Heart right ventricle (tissue), 16 donors: Measurements from ENCODE around the gene IFIT1. TPM values are rescaled to one million over a fixed set of nuclear protein-coding genes. Genes with fewer than 3 reads are reported as not detected.
"Not testable (repeated sequence)": the region's sequence is repeated elsewhere in the genome, so short reads cannot be mapped to it uniquely, and the experiment has no call there.

Experiments
- ATAC-seq, 8 donors: fragments of 200-7000 bp; cut with Tn5 transposase; one replicate each; pipeline ENCODE4 v1.9.1; 2020; ENCODE audit warnings: mild to moderate bottlenecking in 8 of 8, moderate library complexity in 8 of 8, moderate number of reproducible peaks in 1 of 8
- DNase-seq, 2 donors: peaks; one replicate each; pipeline ENCODE4 v3.0.0-alpha.2; 2020
- H3K27ac ChIP-seq, 10 donors: fragments of 200-600 bp; sonication (generic) in 2 of 10; one replicate each; pipeline versions ENCODE4 v1.5.0 to v1.8.0; 2020 to 2022; ENCODE audit warnings: mild to moderate bottlenecking in 3 of 10
- H3K27me3 ChIP-seq, 7 donors: fragments of 200-600 bp; one replicate each; pipeline ENCODE4 v1.8.0; 2021 to 2022; ENCODE audit warnings: mild to moderate bottlenecking in 2 of 7
- H3K36me3 ChIP-seq, 9 donors: fragments of 200-600 bp; sonication (generic) in 1 of 9; one replicate each; pipeline versions ENCODE4 v1.5.0 to v1.8.0; 2020 to 2022; ENCODE audit warnings: mild to moderate bottlenecking in 2 of 9
- H3K4me1 ChIP-seq, 9 donors: fragments of 200-600 bp; sonication (generic) in 1 of 9; one replicate each; pipeline versions ENCODE4 v1.5.0 to v1.8.0; 2020 to 2022; ENCODE audit warnings: mild to moderate bottlenecking in 4 of 9
- H3K4me3 ChIP-seq, 10 donors: fragments of 200-600 bp; sonication (generic) in 2 of 10; one replicate each; pipeline versions ENCODE4 v1.5.0 to v1.8.0; 2020 to 2022; ENCODE audit warnings: mild to moderate bottlenecking in 7 of 10, moderate library complexity in 2 of 10
- H3K9me3 ChIP-seq, 11 donors: fragments of 200-600 bp in 10 of 11; sonication (generic) in 2 of 11; one replicate each; pipeline versions ENCODE4 v1.5.0 to v1.8.0; 2013 to 2022; ENCODE audit warnings: mild to moderate bottlenecking in 2 of 11, control low read depth in 1 of 11, moderate library complexity in 1 of 11
- WGBS, 2 donors: extraction: QIAGEN DNeasy Blood & Tissue Kit; methylation state at CpG; one replicate each; pipeline ENCODE4 v1.1.7; 2013; ENCODE audit warnings: inconsistent platforms in 1 of 2; 5-methylcytosine and 5-hydroxymethylcytosine counted together
- intact Hi-C, 10 donors: fragments of 100-400 bp; cut with DNase I; formaldehyde crosslinking; loops; one replicate each; pipeline versions ENCODE4 v1.11.1 to v1.14.2; 2022
- polyA plus RNA-seq, 2 donors: library from polyadenylated mRNA; stranded (reverse); fragments of 200-250 nt; gene quantifications; one replicate each; pipeline ENCODE4 v1.2.3, GENCODE V29; 2013
- total RNA-seq, 10 donors: library from RNA; stranded (reverse); fragmentation: NEBNext Ultra II Directional in 3 of 10; extraction: Animal tissue kit (Norgen Biotek cat#: 25700) in 3 of 10; gene quantifications; one replicate each; pipeline versions ENCODE4 v1.2.1 to v1.2.4, GENCODE V29; 2021 to 2023
- TF ChIP-seq, protein P1 (sequence below), 9 donors: fragments of 200-600 bp; sonication (generic) in 2 of 9; IDR thresholded peaks; one replicate each; pipeline versions ENCODE4 v1.5.0 to v1.8.0; 2021 to 2022; ENCODE audit warnings: antibody characterized with exemption in 9 of 9, mild to moderate bottlenecking in 5 of 9, moderate library complexity in 1 of 9
- donor health status: Arrhythmogenic right ventricular cardiomyopathy.
- donor health status: ischemic (EF 13 %, LVEDD 7.1; RV severe dilation, severe dysfunction).
- donor health status: healthy with polysubstance abuse.
- donor health status: DM: no; HTN: yes; CAD: no.
- donor health status: DM: no; HTN: no; CAD: no.
- donor health status: ischemic (EF 25% LVEDD 6.9; RV normal size, moderate dysfunction).
- donor health status: ischemic (EF 25% LVEDD 5.7; RV mildly dilated, moderate dysfunction).
- donor health status: healthy.
- donor health status: DM: yes; HTN: yes; CAD: no.
- donor health status: Ischemic cardiomyopathy.
- donor health status: ischemic (EF 35%, LVEDD 5.7; RV mildly dilated, moderate dysfunction).
- donor health status: nonischemic (EF 11% LVEDD 7.7; RV severe dilation, severe dysfunction).
- donor health status: DM: yes; HTN: yes; CAD: no.
- donor health status: PGD.
- donor health status: ischemic (EF 29% LVEDD 5.4; RV normal size, mild dysfunction).
- donor health status: nonischemic (EF 23%, LVEDD 6.1; RV moderate dilation, normal function).

IFIT1 gene
- total and polyA plus RNA-seq, 12 donors, result 5.1 to 50.1 (median 27.8) TPM

- TF ChIP-seq, protein P1, sequence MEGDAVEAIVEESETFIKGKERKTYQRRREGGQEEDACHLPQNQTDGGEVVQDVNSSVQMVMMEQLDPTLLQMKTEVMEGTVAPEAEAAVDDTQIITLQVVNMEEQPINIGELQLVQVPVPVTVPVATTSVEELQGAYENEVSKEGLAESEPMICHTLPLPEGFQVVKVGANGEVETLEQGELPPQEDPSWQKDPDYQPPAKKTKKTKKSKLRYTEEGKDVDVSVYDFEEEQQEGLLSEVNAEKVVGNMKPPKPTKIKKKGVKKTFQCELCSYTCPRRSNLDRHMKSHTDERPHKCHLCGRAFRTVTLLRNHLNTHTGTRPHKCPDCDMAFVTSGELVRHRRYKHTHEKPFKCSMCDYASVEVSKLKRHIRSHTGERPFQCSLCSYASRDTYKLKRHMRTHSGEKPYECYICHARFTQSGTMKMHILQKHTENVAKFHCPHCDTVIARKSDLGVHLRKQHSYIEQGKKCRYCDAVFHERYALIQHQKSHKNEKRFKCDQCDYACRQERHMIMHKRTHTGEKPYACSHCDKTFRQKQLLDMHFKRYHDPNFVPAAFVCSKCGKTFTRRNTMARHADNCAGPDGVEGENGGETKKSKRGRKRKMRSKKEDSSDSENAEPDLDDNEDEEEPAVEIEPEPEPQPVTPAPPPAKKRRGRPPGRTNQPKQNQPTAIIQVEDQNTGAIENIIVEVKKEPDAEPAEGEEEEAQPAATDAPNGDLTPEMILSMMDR (IDR thresholded peaks at IDR 0.05), result peak in 7 of 9 donors; percentile 33 to 66 (median 55)
- H3K9me3 ChIP-seq, result no peaks in the 10 kb centered on the region
- peak overlapping the region in 1 of 10 donors; percentile 32 for H3K27ac ChIP-seq
- no peak for ATAC-seq
- H3K4me3 ChIP-seq, result no peak overlapping the region
- H3K4me1 ChIP-seq, result peaks cover 0 to 51% (median 31%) of the 10 kb centered on the region in 9 donors
- WGBS, 2 donors, result 70% methylated on average over 1 of the region's 1 CpG
- intact Hi-C loops, result loop anchor here in 2 of 10 donors (2.0 to 5.0 kb wide), 2 partner anchors 14 to 132 kb away; no protein-coding TSS in a partner anchor
- no peaks in the 10 kb centered on the region for H3K36me3 ChIP-seq
- no peak for DNase-seq
- H3K27me3 ChIP-seq, result no peaks in the 10 kb centered on the region
These were observed 3.2 kb upstream of the IFIT1 start for GRCh38 chr10:89389254-89389653.

- Histone ChIP-seq H3K9me3 (peaks cover 0 to 1% (median 0%) of the 10 kb centered on the region in 11 donors), H3K27me3 (no peaks in the 10 kb centered on the region), H3K4me3 (no peak overlapping the region), H3K27ac (peak overlapping the region in 7 of 10 donors; percentile 83 to 97 (median 88)), H3K4me1 (peaks cover 0 to 48% (median 44%) of the 10 kb centered on the region in 9 donors), H3K36me3 (peaks cover 0 to 5% (median 0%) of the 10 kb centered on the region in 9 donors)
- TF ChIP-seq, protein P1 (IDR thresholded peaks at IDR 0.05), result no peak
- intact Hi-C loops, result loop anchor here in 1 of 10 donors (5.0 kb wide), 1 partner anchor 133 kb away; no protein-coding TSS in a partner anchor
- DNase-seq (peak in 1 of 2 donors; percentile 35), ATAC-seq (no peak)
- 76 to 77% methylated on average over 5 of the region's 5 CpGs for WGBS, 2 donors
These were observed 1.8 kb upstream of the IFIT1 start for GRCh38 chr10:89390476-89391225.

GRCh38 chr10:89391226-89391576, 1.2 kb upstream of the IFIT1 start:
- not testable (repeated sequence) for ATAC-seq, H3K4me3 ChIP-seq, H3K9me3 ChIP-seq, DNase-seq, H3K27me3 ChIP-seq
- WGBS, 2 donors, result 95% methylated on average over 4 of the region's 4 CpGs
- H3K4me1 ChIP-seq, result peaks cover 0 to 52% (median 42%) of the 10 kb centered on the region in 9 donors
- peak overlapping the region in 8 of 10 donors; percentile 83 to 97 (median 88) for H3K27ac ChIP-seq
- intact Hi-C loops, result loop anchor here in 1 of 10 donors (5.0 kb wide), 1 partner anchor 134 kb away; no protein-coding TSS in a partner anchor
- peaks cover 0 to 11% (median 0%) of the 10 kb centered on the region in 9 donors for H3K36me3 ChIP-seq

- peak overlapping the region; percentile 19 to 78 (median 62) for H3K4me3 ChIP-seq
- DNase-seq, result no peak
- peak overlapping the region; percentile 55 to 97 (median 88) for H3K27ac ChIP-seq
- peak; percentile 49 to 67 (median 60) for ATAC-seq
- H3K9me3 ChIP-seq, result peaks cover 0 to 4% (median 0%) of the 10 kb centered on the region in 11 donors
- H3K4me1 ChIP-seq, result peaks cover 0 to 69% (median 49%) of the 10 kb centered on the region in 9 donors
- H3K27me3 ChIP-seq, result no peaks in the 10 kb centered on the region
- H3K36me3 ChIP-seq, result peaks cover 0 to 15% (median 0%) of the 10 kb centered on the region in 9 donors
- TF ChIP-seq, protein P1 (IDR thresholded peaks at IDR 0.05), result no peak
- 3 to 4% methylated on average over 2 of the region's 2 CpGs for WGBS, 2 donors
- intact Hi-C loops, result loop anchor here in 2 of 10 donors (2.0 to 5.0 kb wide), 2 partner anchors 22 to 136 kb away; partner anchors contain the start of gene IFIT5 (in 1 of the 2)
These were observed 551 bp downstream of the IFIT1 start for GRCh38 chr10:89392974-89393373.
